DOHH2 (cell line): ENCODE results near the gene FAM229A.

Experiments used
- H3F3A ChIP-seq: fragments of 200-600 bp; sonication (generic), shearing (Covaris generic); 2 replicates; pipeline ENCODE4 v1.6.0; 2016; ENCODE audit warnings: antibody characterized with exemption, mild to moderate bottlenecking; ENCODE audit not compliant: control insufficient read depth, insufficient read depth
- H3K27ac ChIP-seq: fragments of 200-600 bp; sonication (generic); 2 replicates; pipeline ENCODE4 v1.5.1; 2014; ENCODE audit warnings: low read depth, mild to moderate bottlenecking, low read length, moderate library complexity
- H3K27me3 ChIP-seq: fragments of 200-600 bp; sonication (generic); 2 replicates; pipeline ENCODE4 v1.6.1; 2014; ENCODE audit warnings: mild to moderate bottlenecking, low read length, mixed read lengths; ENCODE audit not compliant: control insufficient read depth
- H3K36me3 ChIP-seq: fragments of 200-600 bp; sonication (generic); 2 replicates; pipeline ENCODE4 v1.6.1; 2014; ENCODE audit warnings: mild to moderate bottlenecking, low read length, moderate library complexity, mixed read lengths; ENCODE audit not compliant: control insufficient read depth
- H3K4me1 ChIP-seq: fragments of 200-600 bp; sonication (generic); 2 replicates; pipeline ENCODE4 v1.6.1; 2014; ENCODE audit warnings: mild to moderate bottlenecking, low read length, mixed read lengths; ENCODE audit not compliant: control insufficient read depth
- H3K4me2 ChIP-seq: fragments of 200-600 bp; sonication (generic); 2 replicates; pipeline ENCODE4 v1.6.0; 2014; ENCODE audit warnings: mild to moderate bottlenecking, low read length, moderate library complexity
- H3K4me3 ChIP-seq: fragments of 200-600 bp; sonication (generic); 2 replicates; pipeline ENCODE4 v1.5.1; 2014; ENCODE audit warnings: mild to moderate bottlenecking, low read length, mixed read lengths
- H3K79me2 ChIP-seq: fragments of 200-600 bp; sonication (generic); 2 replicates; pipeline ENCODE4 v1.6.1; 2014; ENCODE audit warnings: mild to moderate bottlenecking, low read length, mixed read lengths; ENCODE audit not compliant: control insufficient read depth
- H3K9me2 ChIP-seq: fragments of 200-600 bp; sonication (generic); replicated peaks from 2 replicates; pipeline ENCODE4 v1.6.1; 2014; ENCODE audit warnings: mild to moderate bottlenecking, low read length, mixed read lengths; ENCODE audit not compliant: control insufficient read depth
- H3K9me3 ChIP-seq: fragments of 200-600 bp; sonication (generic); 2 replicates; pipeline ENCODE4 v1.6.1; 2014; ENCODE audit warnings: antibody characterized with exemption, low read length, mixed read lengths; ENCODE audit not compliant: control insufficient read depth, insufficient read depth
- H4K20me1 ChIP-seq: fragments of 200-600 bp; sonication (generic); 2 replicates; pipeline ENCODE4 v1.6.0; 2014; ENCODE audit warnings: low read depth, mild to moderate bottlenecking, antibody characterized with exemption, low read length, moderate library complexity; ENCODE audit not compliant: control insufficient read depth, insufficient read depth
- EZH2phosphoT487 ChIP-seq: fragments of 200-600 bp; sonication (generic); IDR thresholded peaks from 2 replicates; pipeline ENCODE4 v1.6.1; 2017; ENCODE audit warnings: borderline replicate concordance, mild to moderate bottlenecking, antibody characterized with exemption, low read length, moderate library complexity, mixed read lengths
- TF ChIP-seq, protein P1 (sequence below): fragments of 200-600 bp; sonication (generic); IDR thresholded peaks from one replicate; pipeline ENCODE4 v1.5.1; 2014; ENCODE audit warnings: antibody characterized with exemption, mild to moderate bottlenecking, low read depth, low read length; ENCODE audit not compliant: poor library complexity, severe bottlenecking

FAM229A gene

DNA sequence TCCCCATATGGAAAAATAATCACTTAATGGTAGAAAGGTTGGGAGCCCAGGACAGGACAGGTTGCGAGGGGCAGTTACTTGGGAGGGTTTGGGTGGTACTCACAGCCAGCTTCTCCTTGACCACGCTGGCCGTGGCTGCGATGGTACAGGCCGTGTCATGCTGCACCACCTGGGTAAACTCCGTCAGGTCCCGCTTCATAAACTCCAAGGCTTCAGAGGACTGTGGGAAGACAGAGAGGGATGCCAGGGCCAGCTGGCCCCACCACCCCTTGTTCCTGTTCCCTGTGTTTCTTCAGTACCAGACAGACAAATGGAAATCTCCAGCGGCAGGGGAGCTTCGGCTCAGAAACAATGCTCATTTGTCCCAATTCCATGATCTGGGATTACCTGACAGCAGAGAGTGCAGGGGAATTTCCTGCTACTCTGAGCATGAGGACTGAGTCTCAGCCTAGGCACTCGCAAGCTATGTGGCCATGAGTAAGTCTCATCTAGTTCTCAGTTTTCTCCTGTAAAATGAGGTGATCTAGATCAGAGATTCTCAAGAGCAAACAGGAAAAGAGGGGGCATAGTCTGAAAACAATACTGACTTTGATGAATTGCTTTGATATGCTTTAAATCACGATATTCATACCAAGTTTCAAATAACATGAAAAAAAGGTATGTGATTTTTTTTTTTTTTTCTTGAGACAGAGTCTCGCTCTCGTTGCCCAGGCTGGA is 24.5 kb upstream of the FAM229A start:
- Histone ChIP-seq H3F3A (no peaks in the 10 kb centered on the region), H3K27me3 (no peaks in the 10 kb centered on the region), H3K4me1 (no peaks in the 10 kb centered on the region), H3K9me2 (no peaks in the 10 kb centered on the region), H4K20me1 (no peaks in the 10 kb centered on the region), H3K36me3 (peaks cover 54% of the 10 kb centered on the region), H3K9me3 (no peaks in the 10 kb centered on the region), H3K4me3 (no peak overlapping the region), H3K4me2 (no peak overlapping the region), H3K27ac (no peak overlapping the region), H3K79me2 (no peaks in the 10 kb centered on the region)
- no peak for TF ChIP-seq EZH2phosphoT487
- TF ChIP-seq, protein P1, sequence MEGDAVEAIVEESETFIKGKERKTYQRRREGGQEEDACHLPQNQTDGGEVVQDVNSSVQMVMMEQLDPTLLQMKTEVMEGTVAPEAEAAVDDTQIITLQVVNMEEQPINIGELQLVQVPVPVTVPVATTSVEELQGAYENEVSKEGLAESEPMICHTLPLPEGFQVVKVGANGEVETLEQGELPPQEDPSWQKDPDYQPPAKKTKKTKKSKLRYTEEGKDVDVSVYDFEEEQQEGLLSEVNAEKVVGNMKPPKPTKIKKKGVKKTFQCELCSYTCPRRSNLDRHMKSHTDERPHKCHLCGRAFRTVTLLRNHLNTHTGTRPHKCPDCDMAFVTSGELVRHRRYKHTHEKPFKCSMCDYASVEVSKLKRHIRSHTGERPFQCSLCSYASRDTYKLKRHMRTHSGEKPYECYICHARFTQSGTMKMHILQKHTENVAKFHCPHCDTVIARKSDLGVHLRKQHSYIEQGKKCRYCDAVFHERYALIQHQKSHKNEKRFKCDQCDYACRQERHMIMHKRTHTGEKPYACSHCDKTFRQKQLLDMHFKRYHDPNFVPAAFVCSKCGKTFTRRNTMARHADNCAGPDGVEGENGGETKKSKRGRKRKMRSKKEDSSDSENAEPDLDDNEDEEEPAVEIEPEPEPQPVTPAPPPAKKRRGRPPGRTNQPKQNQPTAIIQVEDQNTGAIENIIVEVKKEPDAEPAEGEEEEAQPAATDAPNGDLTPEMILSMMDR: no peak

DNA sequence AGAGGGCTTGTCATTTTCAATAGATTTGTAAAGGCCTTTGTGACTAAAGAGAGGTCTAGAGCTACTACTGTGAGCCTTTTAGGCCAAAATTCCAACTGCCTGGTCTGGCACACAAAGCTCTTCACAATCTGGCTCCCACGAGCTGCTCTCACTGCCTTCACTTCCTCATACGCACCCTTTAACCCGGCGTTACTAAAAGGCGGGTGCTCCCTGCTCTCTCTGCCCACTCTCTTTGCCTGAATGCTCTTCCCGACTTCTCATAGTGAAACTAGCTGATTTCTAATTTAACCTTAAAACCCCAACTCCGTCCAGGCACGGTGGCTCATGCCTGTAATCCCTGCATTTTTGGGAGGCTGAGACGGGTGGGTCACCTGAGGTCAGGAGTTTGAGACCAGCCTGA is 17.8 kb upstream of the FAM229A start:
- Histone ChIP-seq H3K4me3 (no peak overlapping the region), H3K4me1 (no peaks in the 10 kb centered on the region), H4K20me1 (no peaks in the 10 kb centered on the region), H3K9me2 (no peaks in the 10 kb centered on the region), H3K36me3 (peaks cover 84% of the 10 kb centered on the region), H3F3A (no peaks in the 10 kb centered on the region), H3K79me2 (no peaks in the 10 kb centered on the region), H3K9me3 (no peaks in the 10 kb centered on the region), H3K27ac (no peak overlapping the region), H3K4me2 (no peak overlapping the region), H3K27me3 (no peaks in the 10 kb centered on the region)
- TF ChIP-seq, protein P1: no peak
- no peak for TF ChIP-seq EZH2phosphoT487

DNA sequence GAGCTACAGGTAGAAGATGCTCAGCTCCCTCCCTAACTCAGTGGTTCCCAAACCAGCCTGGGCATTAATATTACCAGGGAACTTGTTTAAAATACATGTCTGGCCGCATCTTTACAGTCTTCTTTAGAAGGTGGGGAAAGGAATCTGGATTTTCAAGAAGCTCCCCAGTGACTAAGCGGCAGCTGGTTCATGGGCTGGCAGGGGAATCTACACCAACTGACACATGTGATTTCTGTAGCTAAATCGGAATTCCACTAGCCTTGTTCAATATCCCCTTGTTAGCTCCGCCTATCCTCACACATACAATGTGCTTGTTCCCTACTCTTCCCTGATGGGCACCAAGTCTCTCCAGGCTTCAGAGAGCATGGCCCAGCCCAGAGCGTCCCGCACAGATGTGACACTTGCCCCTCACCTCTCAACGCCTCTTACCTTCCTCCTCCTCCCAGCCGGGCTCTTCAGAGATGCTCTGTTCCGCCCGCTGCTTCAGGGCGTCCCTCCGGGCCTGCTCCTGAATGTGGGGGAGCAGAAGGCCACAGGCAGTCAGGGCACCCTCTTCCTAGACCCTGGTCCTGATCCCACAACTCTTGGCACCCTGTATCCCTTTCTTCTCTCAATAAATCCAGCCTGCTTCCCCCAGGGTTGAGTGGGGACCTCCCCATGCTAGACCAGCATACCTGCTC is 15.4 kb upstream of the FAM229A start:
- Histone ChIP-seq H4K20me1 (no peaks in the 10 kb centered on the region), H3K9me2 (no peaks in the 10 kb centered on the region), H3K79me2 (no peaks in the 10 kb centered on the region), H3K4me3 (no peak overlapping the region), H3K36me3 (peaks cover 67% of the 10 kb centered on the region), H3K27me3 (no peaks in the 10 kb centered on the region), H3K27ac (no peak overlapping the region), H3K4me1 (no peaks in the 10 kb centered on the region), H3K4me2 (no peak overlapping the region), H3K9me3 (no peaks in the 10 kb centered on the region), H3F3A (no peaks in the 10 kb centered on the region)
- TF ChIP-seq, protein P1: no peak
- TF ChIP-seq EZH2phosphoT487: no peak
